HG03558 (cell line): Measurements from ENCODE around the gene TAP1.
"Not testable (repeated sequence)": the region's sequence is repeated elsewhere in the genome, so short reads cannot be mapped to it uniquely, and the experiment has no call there.

Experiments
- ATAC-seq: cut with Tn5 transposase; IDR thresholded peaks from one replicate; pipeline ENCODE4 v1.9.1; 2021; ENCODE audit warnings: moderate number of reproducible peaks; ENCODE audit not compliant: unreplicated experiment; ENCODE audit errors: extremely low read depth

The TAP1 gene

GRCh38 chr6:32853541-32854375 lies at the start of gene TAP1, which contains the start of gene PSMB9:
Gene TAP1, minus strand, starts transcription at chr6:32853704. Its CDS starts 68 bp downstream, at chr6:32853636.
Gene PSMB9, plus strand, starts transcription at chr6:32854192. Its CDS starts 38 bp downstream, at chr6:32854230.
- peak; percentile 56 for ATAC-seq

- no peak for ATAC-seq
Observed at GRCh38 chr6:32895006-32895345, 41.5 kb upstream of the TAP1 start.

GRCh38 chr6:32894085-32895005 lies 40.8 kb upstream of the TAP1 start:
- ATAC-seq, result peak; percentile 90

GRCh38 chr6:32890831-32891230 lies 37.3 kb upstream of the TAP1 start:
- no peak for ATAC-seq

GRCh38 chr6:32889533-32889932 lies 36.0 kb upstream of the TAP1 start:
- ATAC-seq, result no peak

GRCh38 chr6:32888576-32888975 lies 35.1 kb upstream of the TAP1 start:
- ATAC-seq, result no peak

- no peak for ATAC-seq
Observed at GRCh38 chr6:32887616-32888015, 34.1 kb upstream of the TAP1 start.

- ATAC-seq, result no peak
Observed at GRCh38 chr6:32886681-32887383, 33.3 kb upstream of the TAP1 start.

GRCh38 chr6:32885698-32886286 lies 32.3 kb upstream of the TAP1 start:
- no peak for ATAC-seq

GRCh38 chr6:32883789-32884188 lies 30.3 kb upstream of the TAP1 start:
- no peak for ATAC-seq

GRCh38 chr6:32882879-32883250 lies 29.4 kb upstream of the TAP1 start:
- ATAC-seq, result no peak

GRCh38 chr6:32880962-32881361 lies 27.5 kb upstream of the TAP1 start:
- not testable (repeated sequence) for ATAC-seq

- ATAC-seq, result no peak
Observed at GRCh38 chr6:32879691-32880090, 26.2 kb upstream of the TAP1 start.

- ATAC-seq, result no peak
Observed at GRCh38 chr6:32876603-32877002, 23.1 kb upstream of the TAP1 start.

GRCh38 chr6:32873947-32874346 lies 20.4 kb upstream of the TAP1 start:
- not testable (repeated sequence) for ATAC-seq

GRCh38 chr6:32868257-32868788 lies 14.8 kb upstream of the TAP1 start:
- no peak for ATAC-seq

- no peak for ATAC-seq
Observed at GRCh38 chr6:32867554-32868256, 14.2 kb upstream of the TAP1 start.

- ATAC-seq, result no peak
Observed at GRCh38 chr6:32867022-32867477, 13.5 kb upstream of the TAP1 start.

- no peak for ATAC-seq
Observed at GRCh38 chr6:32865724-32866443, 12.4 kb upstream of the TAP1 start.
